Measurements from ENCODE around the gene PTPRD.

Gene PTPRD

DNA sequence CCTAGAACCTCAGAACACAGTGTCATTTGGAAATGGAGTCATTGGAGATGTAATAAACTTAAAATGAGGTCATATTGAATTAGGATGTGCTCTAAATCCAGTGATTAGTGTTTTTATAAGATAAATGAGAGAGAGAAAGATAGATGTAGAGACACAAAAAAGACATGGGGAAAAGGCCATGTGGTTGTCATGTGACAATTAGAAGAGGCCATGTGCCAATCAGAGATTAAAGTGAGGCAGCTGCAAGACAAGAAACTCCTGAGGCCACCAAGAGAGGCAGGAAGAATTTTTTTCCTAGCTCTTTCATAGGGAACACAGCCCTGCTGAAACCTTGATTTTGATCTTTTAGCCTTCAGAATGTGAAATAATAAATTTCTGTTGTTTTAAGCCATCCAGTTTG, 1307.2 kb downstream of the PTPRD start:
- TF ChIP-seq ZNF274 (IDR thresholded peaks at IDR 0.05; ENCODE audit: low read depth, low read length), result no peak
- no peak overlapping the region for H3K4me3 ChIP-seq (ENCODE audit: low read length)

DNA sequence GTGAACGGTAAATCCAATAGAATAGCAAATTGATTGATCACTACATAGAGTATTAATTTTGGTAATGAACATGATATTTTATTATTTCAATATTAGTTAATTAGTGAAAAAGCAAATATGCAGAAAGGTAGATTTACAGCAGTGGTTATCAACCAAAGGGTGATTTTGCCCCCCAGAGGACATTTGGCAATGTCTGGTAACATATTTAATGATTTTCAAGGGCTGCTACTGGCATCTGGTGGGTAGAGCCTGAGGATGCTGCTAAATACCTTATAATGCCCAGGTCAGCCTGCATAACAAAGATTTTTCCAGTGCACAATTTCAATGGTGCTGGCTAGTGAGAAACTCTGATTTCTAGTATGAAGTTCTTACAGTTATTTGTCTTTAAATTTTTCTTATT, 1313.7 kb downstream of the PTPRD start:
- H3K4me3 ChIP-seq (ENCODE audit: low read length), result no peak overlapping the region
- no peak for TF ChIP-seq ZNF274 (IDR thresholded peaks at IDR 0.05; ENCODE audit: low read depth, low read length)

DNA sequence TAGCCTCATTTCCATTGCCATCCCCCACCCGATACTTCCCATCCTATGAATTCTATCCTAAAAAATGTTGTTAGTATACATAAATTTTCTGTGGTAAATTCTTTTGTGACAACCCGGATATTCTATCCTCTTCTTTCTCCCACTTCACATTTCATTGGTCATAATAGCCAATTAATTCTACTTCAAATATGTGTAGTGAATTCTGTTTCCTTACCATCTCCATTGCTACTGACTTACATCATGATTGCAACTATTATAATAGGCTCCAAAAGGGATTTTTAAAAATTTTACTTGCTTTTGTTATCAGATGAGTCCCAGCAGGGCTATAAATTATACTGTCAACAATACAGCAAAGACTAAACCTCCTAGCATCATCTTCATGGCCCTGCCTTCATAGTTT, 1326.8 kb downstream of the PTPRD start:
- no peak overlapping the region for H3K4me3 ChIP-seq (ENCODE audit: low read length)
- TF ChIP-seq ZNF274 (IDR thresholded peaks at IDR 0.05; ENCODE audit: low read depth, low read length), result no peak

DNA sequence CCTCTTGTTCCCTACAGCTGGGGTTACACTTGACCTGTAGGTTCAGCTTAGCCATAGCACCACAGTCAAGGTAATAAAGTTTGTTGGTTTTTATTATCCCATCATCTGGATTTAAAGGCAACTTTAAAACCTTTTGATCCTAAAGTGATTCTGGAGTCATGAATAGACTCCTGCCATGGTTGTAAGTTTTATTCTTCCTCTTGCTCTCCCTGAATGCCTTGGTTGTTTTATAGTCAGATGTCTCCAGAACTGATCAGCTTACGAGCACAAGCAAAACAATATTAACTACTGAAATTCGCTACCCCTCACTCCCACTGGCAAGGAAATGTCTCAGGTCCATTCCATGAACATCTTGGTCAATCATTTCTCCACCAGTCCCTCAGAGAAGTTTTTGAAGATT, 1328.6 kb downstream of the PTPRD start:
- no peak overlapping the region for H3K4me3 ChIP-seq (ENCODE audit: low read length)
- no peak for TF ChIP-seq ZNF274 (IDR thresholded peaks at IDR 0.05; ENCODE audit: low read depth, low read length)

DNA sequence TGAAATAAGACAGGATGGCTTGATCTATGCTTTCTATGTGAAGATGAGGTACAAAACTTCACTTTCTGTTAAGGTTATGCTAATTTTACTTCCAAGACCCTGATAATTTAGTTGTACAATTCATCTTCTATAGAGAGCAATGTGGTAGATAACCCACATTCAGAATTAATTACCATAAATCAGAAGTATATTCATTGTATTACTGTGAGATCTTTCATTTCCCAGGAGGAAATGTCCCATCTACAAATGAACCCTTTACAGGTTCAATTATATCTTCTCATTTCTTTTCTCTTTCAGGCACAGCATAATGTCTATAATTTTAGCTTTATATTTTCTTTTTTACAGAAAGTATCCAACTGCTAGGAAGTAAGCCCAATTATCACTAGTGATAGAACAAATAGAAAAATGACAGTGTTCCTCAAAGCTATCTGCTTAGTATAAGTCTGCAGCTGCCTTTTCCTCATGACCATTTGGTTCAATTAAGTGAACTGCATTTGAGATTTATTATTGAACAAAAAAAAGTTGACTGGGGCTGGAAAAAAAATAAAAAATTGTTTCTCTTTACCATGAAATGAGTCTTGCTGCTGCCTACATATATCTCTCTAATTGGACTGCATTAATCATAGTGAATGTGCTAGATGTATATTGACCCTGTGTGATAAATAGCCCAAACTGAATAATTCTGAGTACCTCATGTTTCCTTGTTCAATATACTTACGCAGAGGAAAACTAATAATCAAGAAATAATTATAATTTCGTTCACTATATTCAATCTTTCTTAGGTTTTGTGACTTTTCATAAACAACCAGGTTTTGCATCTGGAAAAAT, 1329.4 kb downstream of the PTPRD start:
- no peak for TF ChIP-seq ZNF274 (IDR thresholded peaks at IDR 0.05; ENCODE audit: low read depth, low read length)
- H3K4me3 ChIP-seq (ENCODE audit: low read length), result no peak overlapping the region

DNA sequence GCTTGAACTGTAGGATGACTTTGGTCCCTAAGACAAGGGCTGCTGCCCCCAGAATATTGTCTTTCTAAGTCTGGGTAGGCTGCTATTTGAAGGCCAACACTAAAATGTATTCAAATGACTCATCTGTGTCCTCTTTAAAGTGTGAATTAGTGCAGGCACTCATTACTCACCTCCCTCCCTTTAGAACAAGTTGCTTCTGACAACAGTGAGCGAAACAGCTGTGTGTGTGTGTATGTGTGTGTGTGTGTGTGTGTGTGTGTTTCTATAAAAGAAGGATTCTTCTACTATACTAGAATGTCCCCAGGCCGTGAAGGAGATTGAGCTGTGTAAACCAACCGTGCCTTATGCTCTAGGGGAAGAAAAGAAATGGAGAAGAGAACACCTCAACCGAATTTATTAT, 1337.2 kb downstream of the PTPRD start:
- TF ChIP-seq ZNF274 (IDR thresholded peaks at IDR 0.05; ENCODE audit: low read depth, low read length), result no peak
- no peak overlapping the region for H3K4me3 ChIP-seq (ENCODE audit: low read length)

DNA sequence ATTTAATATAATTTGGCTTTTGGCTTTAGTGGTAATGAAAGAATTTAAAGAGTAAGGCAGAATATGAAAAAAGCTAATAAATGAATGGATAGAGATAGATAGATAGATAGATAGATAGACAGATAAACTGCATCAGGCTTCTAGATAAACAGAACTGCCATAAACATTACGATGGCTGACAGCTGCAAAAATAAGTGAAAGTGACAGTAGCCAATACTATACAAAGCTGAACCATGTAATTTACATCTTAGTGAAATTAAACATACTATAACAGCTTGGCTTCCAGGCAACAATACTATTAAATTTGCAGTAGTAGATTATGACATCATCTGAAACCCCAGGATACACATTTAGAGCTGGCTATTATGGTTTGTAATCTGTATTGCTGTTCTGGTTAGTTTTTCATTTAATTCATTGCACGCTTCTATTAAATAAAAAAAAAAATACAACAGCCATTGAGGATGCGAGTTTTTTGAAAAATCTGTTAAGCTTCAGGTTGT, 1354.8 kb downstream of the PTPRD start:
- no peak overlapping the region for H3K4me3 ChIP-seq (ENCODE audit: low read length)
- TF ChIP-seq ZNF274 (IDR thresholded peaks at IDR 0.05; ENCODE audit: low read depth, low read length), result no peak

DNA sequence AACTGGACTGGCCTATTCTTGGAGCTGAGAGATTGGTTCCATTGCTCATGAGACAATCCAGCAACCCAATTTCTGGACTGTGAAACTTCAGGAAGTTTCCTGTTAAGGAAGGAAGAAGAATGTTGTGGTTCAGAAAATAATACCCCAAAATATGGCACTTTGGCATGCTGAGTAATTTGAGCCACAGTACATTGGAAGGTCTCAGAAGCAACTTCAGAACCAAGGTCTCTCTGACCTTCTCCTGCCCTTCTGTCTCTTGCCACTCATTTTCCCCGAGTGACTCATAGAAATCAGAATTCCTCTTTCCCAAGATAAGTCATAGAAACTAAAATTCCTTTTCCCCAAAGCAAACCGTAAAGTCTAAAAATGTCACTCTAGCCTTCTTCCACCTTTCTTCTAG, 1366.1 kb downstream of the PTPRD start:
- TF ChIP-seq ZNF274 (IDR thresholded peaks at IDR 0.05; ENCODE audit: low read depth, low read length), result no peak

DNA sequence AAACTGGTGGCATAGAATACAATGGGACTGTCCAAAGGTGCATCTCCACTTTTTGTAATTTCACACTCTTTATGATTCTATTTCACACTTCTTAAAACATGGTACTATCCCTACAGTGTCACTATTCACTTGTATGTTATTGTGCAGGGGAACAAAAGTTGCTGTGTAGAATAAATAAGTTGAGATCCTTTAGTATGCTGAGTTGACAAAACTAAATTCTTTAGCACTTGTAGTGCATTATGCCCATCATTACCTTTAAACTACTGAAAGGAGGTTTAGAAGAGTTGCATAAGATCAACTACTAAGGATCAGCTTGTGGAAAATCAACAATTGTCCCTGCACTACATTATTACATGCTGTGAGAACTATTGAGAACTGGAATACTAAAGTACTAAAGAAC, 1380.9 kb downstream of the PTPRD start:
- no peak for TF ChIP-seq ZNF274 (IDR thresholded peaks at IDR 0.05; ENCODE audit: low read depth, low read length)
- H3K4me3 ChIP-seq (ENCODE audit: low read length), result no peak overlapping the region

More for the DNA sequence above, 1366.1 kb downstream of the PTPRD start:
- no peak overlapping the region for H3K4me3 ChIP-seq (ENCODE audit: low read length)

DNA sequence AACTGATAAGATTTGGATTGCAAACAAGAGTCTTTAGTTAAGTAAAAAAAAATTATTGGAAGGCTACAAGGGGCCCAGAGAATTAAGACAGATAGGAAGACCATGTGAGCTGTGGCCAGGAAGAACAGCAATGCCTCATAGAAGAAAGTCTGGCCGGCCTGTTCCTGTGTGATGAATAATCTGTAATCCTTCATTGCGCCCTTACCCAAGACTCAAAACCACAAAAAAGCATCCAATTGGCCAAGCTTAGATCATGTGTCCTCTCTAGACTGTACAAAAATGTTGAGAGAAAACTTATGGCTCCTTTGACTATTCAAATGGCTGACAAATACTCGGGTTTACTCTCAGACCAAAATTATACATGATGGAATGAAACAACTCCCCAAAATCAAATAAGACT, 1383.5 kb downstream of the PTPRD start:
- H3K4me3 ChIP-seq (ENCODE audit: low read length), result no peak overlapping the region
- no peak for TF ChIP-seq ZNF274 (IDR thresholded peaks at IDR 0.05; ENCODE audit: low read depth, low read length)

DNA sequence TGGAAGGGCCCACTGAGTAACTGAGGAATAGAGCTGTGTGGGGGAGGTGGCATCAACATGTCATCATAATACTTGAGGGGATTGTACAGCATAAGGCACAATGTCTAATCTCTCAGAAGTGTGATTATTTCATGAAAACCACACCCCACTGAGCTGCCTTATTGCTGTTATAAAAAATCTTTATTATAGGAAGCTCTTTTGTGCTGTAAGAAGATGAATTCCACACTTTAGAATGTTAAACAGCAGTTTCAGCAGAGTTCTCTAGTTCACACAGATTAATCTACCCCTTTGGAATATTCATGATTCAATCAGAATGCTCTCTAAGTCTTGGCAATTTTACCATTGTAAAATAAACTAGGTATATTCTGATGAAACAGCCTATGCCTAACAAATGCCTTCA, 1389.6 kb downstream of the PTPRD start:
- H3K4me3 ChIP-seq (ENCODE audit: low read length), result no peak overlapping the region
- no peak for TF ChIP-seq ZNF274 (IDR thresholded peaks at IDR 0.05; ENCODE audit: low read depth, low read length)

DNA sequence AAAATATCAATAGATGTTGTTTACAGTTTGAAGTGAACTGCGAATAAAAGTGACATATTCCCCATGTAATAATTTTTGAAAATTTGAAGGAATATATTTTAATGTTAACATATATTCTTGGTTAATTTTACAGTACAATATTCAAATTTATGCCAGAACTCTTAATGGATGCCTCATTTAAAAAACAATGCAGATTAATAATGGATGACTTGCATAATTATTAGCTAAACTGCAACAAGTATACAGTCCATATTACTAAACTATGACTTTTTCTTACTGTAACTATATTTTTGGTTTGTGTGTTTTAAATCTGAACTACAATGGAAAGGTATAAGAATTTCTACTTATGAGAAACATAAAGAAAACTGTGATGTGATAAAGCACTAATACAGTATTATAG, 1390.1 kb downstream of the PTPRD start:
- TF ChIP-seq ZNF274 (IDR thresholded peaks at IDR 0.05; ENCODE audit: low read depth, low read length), result no peak
- H3K4me3 ChIP-seq (ENCODE audit: low read length), result no peak overlapping the region

DNA sequence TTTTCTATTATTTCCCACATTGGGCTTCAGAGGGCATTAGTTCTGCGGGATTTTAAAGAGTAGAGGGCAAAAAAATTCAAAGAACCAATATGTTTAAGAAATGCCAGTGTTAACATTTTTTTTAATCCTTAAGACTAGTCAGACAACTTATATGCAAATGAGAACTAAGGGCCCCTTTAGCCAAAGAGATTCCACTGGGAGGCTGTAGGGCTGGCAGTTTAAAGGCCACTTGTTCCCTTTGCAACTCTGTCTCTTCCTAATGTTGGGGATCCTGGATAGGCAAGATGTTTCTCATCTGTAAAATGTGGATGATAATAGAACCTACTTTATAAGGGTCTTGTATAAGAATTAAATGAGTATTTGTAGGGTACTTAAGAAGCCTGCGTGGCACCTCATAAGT, 1395.9 kb downstream of the PTPRD start:
- no peak for TF ChIP-seq ZNF274 (IDR thresholded peaks at IDR 0.05; ENCODE audit: low read depth, low read length)
- H3K4me3 ChIP-seq (ENCODE audit: low read length), result no peak overlapping the region

DNA sequence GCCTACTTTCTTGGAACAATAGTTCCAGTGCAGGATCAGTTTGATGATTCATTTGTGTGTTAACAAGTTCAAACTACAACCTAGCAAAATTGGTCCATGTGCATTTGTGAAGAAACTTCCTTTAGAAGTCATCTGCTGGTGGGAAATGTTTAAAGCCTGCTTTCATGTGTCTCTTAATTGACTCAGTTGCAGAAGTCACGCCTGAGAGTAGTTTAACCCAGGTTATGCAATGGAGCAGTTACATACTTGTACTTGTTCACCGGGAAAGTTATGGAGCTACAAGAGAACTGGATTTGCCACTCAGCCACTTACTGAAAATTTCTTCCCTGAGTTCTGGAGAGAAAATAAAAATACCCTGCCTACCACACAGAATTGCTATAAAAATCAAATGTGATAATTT, 1397.8 kb downstream of the PTPRD start:
- TF ChIP-seq ZNF274 (IDR thresholded peaks at IDR 0.05; ENCODE audit: low read depth, low read length), result no peak
- no peak overlapping the region for H3K4me3 ChIP-seq (ENCODE audit: low read length)

DNA sequence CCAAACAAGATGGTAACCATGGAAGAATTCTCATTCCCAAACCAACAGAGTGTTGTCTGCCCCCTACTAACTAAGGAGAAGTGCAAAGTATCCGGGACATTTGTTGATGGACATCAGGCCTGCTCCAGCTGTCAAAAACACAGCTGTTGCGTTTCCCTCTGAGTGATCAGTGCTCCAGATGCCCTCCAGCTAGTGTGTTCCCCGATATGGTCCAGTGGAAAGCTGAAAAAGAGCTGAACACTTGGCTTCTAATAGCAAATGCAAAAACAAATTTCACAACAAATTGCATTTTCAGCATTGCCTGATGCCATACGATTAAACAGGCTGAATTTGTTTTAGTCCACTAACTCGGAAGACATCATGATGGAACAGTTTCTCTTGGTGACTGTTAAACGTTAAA, 1398.7 kb downstream of the PTPRD start:
- no peak for TF ChIP-seq ZNF274 (IDR thresholded peaks at IDR 0.05; ENCODE audit: low read depth, low read length)

DNA sequence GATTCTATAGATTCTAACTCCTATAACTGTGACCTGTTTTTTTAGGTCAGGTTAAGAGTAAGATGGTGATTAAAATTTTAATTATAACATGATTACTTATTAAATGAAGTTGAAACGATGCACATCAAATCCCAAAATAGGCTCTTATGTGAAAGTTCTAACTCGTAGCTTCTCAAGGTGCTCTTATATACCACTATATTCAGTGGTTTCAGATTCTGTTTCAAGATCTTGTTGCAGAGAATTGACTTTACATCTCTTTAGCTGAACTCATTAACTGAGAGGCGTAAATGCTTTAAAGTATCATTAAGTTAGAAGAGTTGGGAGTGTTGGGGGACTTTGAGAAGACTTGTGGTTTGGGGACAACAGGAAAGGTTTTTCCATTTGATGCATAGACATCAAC, 1399.8 kb downstream of the PTPRD start:
- no peak for TF ChIP-seq ZNF274 (IDR thresholded peaks at IDR 0.05; ENCODE audit: low read depth, low read length)
- no peak overlapping the region for H3K4me3 ChIP-seq (ENCODE audit: low read length)

More for the DNA sequence above, 1398.7 kb downstream of the PTPRD start:
- H3K4me3 ChIP-seq (ENCODE audit: low read length), result no peak overlapping the region

Data from GM08714 (cell line).